OCI-LY7 (cell line): Measurements from ENCODE around the gene BARHL2.

Experiments used
- EZH2phosphoT487 ChIP-seq: fragments of 200-600 bp; sonication (generic); IDR thresholded peaks from 2 replicates; pipeline ENCODE4 v1.6.1; 2018; ENCODE audit warnings: low read depth, borderline replicate concordance, mild to moderate bottlenecking, mixed run types, antibody characterized with exemption, low read length, moderate library complexity, mixed read lengths
- TF ChIP-seq, protein P1 (sequence below): fragments of 200-600 bp; sonication (generic); conservative IDR thresholded peaks from 2 replicates; pipeline ENCODE4 v1.5.1; 2014; ENCODE audit warnings: mild to moderate bottlenecking, antibody characterized with exemption, low read length, moderate library complexity, mixed read lengths

DNA sequence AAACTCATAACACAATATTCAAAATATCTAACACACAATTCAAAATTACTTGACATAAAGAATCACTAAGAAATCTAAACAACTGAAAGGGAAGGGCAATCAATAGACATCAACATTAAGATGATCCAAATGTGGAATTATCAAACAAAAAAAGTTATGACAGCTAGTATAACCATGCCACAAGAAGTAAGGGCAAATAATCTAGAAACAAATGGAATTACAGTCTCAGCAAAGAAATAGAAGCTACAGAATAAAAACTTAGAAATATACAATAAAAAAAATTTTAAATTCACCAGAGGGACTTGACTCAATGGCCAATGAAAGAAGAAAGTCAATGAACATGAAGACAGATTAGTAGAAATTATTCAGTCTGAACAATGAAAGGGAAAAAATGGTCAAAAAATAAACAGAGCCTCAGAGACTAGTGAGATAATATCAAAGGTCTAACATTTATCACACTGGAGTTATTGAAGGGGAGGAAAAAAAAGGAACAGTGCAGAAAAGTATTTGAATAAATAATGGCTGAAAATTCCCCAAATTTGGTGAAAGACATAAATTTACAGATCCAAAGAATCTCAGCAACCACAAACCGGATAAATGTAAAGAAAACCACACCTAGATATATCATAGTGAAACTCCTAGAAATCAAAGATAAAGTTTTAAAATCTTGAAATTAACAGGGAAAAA lies 41.8 kb downstream of the BARHL2 start:
- TF ChIP-seq, protein P1, sequence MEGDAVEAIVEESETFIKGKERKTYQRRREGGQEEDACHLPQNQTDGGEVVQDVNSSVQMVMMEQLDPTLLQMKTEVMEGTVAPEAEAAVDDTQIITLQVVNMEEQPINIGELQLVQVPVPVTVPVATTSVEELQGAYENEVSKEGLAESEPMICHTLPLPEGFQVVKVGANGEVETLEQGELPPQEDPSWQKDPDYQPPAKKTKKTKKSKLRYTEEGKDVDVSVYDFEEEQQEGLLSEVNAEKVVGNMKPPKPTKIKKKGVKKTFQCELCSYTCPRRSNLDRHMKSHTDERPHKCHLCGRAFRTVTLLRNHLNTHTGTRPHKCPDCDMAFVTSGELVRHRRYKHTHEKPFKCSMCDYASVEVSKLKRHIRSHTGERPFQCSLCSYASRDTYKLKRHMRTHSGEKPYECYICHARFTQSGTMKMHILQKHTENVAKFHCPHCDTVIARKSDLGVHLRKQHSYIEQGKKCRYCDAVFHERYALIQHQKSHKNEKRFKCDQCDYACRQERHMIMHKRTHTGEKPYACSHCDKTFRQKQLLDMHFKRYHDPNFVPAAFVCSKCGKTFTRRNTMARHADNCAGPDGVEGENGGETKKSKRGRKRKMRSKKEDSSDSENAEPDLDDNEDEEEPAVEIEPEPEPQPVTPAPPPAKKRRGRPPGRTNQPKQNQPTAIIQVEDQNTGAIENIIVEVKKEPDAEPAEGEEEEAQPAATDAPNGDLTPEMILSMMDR, result no peak
- TF ChIP-seq EZH2phosphoT487, result no peak
